HG02884 (cell line): ENCODE data around the gene GPN2.
"Not testable (repeated sequence)": the region's sequence is repeated elsewhere in the genome, so short reads cannot be mapped to it uniquely, and the experiment has no call there.

Experiments
- ATAC-seq: cut with Tn5 transposase; IDR thresholded peaks from one replicate; pipeline ENCODE4 v1.9.1; 2021; ENCODE audit warnings: mild to moderate bottlenecking, moderate library complexity; ENCODE audit not compliant: unreplicated experiment

Gene GPN2

DNA sequence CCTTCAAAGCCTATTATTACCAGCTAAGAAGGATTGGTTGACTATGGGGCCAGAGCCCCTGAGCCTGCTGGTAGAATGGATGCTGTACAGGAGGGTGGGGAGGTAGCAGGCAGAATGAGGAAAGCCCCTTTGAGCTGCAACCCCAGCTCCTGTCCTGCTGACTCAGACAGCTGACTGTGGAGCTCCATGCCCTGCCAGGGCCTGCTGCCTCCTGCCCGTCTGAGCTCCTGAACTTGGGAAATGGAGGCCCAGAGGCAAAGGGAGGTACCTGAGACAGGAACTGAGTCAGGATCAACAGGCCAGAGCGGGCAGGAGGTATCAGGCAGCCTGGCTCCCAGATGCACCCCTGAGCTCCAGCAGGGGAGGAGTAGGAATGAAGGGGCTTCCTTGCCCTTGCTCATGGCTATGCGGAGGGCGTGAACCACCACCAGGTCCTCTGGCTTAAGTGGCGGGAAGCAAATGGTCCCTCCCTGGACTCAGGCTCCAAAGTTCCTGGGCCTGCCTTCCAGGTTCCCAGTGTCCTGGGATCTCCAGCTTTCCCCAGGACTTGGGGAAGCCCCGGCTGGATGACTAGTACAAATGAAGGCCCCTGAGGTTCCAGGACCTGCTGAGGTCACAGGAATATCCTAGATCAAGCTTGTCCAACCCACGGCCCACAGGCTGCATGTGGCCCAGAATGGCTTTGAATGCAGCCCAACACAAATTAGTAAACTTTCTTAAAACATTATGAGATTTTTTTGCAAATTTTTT, 31.0 kb downstream of the GPN2 start:
- no peak for ATAC-seq

DNA sequence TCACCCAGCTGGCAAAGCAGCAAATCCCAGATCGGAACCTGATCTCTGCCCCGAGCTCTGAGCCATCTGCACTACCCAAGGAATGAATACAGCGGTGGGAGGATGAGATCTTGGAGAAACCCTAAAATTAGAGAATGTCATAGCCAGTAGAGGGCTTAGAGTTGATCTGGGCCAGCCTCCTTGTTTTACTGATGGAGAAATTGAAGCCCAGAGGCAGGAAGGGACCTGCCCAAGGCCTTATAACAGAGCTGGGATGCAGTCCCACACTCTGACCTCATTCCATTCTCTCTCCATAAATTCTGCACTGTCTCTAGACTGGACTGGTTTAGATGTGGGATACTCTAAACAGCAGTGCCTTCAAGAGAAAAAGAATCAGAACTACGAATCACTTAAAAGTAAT, 31.9 kb downstream of the GPN2 start:
- ATAC-seq: no peak

DNA sequence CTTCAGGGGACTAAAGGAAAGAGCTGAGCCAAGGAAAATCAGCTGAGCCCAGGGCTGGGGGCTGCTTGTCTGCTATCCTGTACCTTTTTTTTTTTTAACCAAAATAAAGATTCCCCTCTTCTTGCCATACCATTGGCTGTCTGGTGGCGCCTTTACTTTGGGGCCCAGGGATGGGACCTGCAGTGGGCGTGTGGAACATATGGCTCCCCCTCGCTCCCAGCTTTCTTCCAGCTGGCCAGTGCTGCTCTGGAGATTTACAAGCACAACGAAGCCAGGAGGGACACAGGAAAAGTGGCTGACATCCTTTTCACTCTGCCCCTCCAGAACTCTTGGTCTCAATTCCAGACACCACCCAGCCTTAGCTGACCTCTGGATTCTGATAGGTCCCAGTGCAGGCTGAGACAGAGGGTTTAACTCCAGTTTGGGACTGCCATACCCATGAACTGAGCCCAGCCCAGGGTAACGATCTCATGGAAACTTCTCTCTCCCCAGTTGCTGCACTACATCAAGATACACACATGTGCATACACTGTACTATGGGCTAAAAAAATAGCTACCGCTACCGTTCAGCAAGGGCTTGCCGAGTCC, 32.5 kb downstream of the GPN2 start:
- ATAC-seq: no peak

DNA sequence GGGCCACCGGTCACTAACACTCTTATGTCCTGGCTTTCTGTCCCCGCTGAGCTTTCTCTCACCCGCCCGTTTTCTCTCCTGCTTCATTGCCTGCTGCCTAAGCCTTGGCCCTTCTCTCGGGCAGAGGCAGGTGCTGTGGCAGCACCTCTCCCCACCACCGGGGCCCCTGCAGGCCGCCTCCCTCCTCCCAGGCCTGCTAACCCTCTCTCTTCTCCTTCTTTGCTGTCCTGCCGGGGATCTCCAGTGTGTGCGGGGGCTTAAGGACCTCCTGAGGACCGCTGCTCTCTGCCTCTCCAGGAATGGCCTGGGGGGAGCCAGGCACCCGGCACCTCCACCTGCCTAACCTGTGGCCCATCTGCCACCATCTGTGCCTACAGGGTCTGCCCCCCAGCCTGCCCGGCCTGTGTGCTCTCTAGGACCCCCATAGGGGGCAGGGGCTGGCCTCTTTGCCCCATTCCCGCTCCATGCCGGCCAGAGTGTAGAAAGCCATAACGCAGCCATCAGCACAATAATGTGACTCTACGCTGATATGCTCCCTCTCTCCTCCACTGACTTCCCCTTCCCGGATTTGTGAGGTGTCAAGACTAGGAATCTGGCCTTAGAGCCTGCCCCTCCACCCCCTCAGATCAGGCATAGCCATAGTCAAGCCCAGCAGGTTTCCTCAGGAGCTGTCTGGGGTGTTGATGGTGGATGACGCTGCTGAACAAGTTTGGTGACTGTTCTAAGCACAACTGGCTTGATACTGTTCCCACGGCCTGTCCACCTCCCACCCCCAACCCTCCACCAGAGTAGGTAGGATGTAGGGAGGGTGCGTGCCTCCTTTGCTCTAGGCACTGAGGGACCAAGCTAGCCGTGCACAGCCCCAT, 33.2 kb downstream of the GPN2 start:
- no peak for ATAC-seq

DNA sequence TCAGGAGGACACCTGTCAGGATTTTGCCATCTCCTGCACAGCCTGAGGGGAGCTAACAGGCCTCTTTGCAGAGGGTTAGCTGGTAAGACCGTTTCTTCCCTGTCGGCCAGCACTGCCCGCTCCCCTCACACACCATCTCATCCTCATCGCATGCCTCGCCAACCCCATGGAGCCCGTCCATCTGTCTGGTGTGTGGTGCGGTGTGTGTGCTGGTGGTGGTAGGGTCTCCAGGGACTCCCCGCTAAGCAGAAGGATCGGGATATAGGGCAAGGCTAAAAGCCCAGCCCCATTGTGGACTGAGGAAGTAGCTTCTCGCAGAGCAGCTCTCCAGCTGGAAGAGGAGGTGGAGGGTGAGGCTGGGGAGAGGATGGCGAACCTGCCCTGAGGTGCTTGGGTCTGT, 33.9 kb downstream of the GPN2 start:
- no peak for ATAC-seq

DNA sequence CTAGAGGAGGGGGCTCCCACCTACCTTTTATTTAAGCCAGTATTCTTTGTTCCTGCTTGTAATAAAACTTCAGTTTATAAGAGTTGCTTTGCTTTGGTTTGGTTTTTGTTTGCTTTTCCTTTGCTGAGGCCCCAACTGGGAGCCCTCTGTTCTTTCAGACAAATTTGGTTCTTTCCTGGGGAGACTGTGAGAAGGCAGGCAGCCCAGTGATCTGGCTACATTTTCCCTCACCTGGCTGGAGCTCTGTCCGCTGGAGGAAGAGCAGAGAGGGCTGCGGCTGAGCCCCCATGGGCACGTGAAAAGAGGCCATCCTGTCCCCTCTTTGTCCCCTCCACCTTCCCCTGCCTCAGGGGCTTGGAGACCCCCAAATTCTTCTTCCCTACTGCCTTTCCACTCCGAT, 34.4 kb downstream of the GPN2 start:
- no peak for ATAC-seq

GRCh38 chr1:26854906-26855305, 35.2 kb downstream of the GPN2 start:
- no peak for ATAC-seq

GRCh38 chr1:26853600-26853999, 36.5 kb downstream of the GPN2 start:
- no peak for ATAC-seq

- no peak for ATAC-seq
These were observed 36.9 kb downstream of the GPN2 start for GRCh38 chr1:26853156-26853555.

DNA sequence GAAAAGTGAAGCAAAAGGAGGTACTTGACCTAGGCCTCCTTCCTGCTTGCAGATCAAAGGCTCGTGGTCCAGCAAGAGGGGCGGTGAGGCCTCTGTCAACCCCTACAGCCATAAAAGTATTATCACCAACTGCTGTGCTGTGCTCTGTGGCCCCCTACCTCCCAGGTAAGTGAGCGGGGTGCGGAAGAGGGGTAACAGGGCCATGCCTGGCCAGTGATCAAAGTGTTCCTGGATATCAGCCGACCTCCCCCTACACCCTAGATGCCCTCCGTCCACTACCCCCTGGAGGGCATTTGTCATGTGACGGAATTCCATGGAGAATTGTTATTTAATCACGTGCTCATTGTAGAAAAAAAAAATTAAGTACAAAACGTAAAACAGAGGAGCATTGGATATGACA, 37.4 kb downstream of the GPN2 start:
- no peak for ATAC-seq

DNA sequence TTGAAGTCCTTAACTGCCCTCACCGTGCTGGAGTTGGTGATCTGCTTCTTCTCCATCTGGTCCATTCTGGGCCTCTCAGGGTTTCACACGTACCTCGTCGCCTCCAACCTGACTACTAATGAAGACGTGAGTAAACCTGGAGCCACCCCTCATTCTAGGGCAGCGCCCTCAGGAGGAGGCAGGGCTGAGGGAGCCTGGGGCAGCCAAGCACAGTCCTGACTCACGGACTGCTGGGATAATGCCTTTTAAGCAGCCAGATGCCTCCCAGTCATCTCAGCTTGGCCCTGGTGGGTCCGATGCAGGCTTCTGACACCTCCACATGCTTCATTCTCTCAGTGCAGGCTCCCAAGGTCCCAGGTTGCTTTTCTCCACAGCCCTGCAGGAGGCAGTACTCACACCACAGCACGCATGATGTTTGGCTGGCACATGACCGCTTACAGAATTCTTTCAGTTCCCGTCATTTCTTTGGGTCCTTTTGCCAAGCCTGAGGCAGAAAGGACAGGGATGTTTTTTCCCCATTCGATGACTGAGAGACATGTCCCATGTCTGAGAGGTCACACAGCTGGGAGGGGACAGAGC, 38.9 kb downstream of the GPN2 start:
- ATAC-seq: no peak

DNA sequence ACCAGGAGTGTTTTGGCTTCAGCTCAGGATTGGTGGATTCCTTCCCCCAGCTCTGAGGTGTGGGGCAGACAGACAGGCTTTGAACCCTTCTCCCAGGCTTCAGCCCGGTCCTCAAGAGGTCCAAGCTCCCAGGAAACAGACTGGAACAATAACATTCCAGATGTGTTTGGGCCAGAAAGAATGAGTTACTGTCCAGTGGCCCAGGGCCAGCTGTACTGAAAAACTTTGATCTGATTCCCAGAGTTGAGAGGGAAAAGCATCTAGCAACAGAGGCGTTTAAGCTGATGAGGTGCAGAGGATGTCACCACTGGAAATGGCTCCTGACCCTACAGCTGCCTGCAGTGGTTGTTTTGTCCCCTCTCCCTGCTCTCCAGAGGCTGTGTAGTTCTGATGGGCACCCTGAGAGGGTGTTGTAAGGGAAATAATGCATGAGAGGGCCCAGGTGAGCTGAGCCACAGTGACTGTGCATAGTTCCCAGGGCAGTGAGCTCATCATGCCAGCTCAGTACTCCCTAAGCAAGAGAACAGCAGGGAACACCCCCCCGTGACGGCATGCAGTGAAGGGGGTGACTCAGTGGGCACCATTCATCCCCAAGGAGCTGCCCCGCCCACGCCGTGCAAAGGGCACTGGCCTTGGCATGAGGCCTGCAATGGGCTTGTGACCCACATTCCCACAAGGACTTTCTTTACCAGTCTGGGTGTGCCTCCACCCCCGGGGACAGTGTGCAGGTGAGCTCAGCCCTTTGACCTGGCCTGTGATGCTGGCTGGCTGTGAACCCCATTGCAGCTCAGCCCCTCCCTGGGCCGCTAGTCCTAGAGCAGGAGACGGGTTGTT, 40.9 kb downstream of the GPN2 start:
- no peak for ATAC-seq

DNA sequence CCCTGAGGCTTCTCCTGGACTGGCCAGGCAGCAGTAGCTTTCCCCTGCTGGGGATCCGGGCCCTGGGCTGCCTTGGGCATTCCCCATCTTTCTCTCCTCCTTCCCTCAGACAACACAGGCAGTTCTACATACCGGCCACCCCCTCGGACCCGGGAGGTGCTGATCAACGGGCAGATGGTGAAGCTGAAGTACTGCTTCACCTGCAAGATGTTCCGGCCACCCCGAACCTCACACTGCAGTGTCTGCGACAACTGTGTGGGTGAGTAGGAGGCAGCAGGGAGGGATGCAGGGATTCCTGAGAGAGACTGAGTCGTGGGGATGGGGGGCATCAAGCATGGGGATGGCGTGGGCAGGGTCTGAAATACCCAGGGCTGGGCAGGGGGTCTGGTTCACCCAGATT, 41.6 kb downstream of the GPN2 start:
- no peak for ATAC-seq

GRCh38 chr1:26847826-26848225, 42.3 kb downstream of the GPN2 start:
- ATAC-seq: not testable (repeated sequence)

DNA sequence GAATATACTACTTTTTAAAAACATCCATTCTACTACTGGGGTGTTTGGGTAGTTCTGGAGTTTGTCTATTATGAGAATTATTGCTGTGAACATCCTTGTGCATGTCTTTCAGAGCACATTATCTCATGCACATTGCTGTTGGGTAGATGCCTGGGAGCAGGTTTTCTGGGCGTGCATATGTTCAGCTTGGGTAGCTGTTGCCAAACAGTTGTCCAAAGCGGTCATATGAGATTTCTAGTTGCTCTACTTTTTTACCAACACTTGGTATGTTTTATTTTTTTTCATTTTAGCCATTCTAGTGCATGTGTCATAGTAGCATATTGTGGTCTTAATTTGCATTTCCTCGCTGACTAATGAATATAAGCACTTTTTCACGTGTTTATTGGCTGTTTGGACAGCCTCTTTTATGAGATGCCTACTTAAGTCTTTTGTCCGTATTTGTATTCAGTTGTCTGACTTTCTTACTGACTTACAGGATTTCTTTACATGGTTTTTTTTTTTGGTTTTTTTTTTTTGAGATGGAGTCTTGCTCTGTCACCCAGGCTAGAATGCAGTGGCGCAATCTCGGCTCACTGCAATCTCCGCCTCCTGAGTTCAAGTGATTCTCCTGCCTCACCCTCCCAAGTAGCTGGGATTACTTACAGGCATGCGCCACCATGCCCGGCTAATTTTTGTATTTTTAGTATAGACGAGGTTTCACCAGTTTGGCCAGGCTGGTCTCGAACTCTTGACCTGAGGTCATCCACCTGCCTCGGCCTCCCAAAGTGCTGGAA, 45.5 kb downstream of the GPN2 start:
- ATAC-seq: no peak

DNA sequence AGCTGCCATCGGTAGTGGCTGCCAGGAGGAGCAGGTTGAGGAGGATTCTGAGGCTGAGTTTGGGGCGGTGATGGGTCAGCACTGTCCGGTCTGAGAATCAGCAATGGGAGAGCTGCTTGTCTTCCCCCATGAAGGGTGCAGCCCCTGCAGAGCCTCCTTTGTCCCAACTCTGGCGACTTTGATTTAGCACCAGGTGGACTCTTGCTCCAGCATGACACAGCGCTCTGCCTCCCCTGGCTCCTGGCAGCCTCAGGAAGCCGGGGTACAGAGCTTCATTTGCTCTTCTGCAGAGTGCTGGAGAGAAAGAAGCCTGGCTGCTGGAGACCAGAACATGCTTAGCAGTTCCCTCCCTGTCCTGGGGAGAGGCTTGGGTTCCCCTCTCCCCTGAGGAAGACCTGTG, 50.3 kb downstream of the GPN2 start:
- ATAC-seq: no peak

DNA sequence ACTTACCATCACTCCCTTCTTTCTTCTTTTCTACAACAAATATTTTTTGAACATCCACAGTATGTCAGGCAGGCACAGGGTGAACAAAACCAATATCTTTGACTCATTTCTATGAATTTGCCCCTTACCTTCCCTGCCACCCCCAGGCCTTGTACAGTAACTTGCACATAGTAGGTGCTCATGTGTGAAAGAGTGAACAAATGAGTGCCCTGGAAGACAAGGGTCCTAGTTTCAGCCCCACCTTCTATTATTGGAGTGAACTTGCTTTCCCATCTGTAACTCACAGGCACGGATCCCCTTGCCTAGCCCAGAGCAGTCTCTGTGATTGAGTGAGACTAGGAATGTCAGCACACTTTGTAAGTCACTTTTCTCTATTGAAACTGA, 50.8 kb downstream of the GPN2 start:
- peak; percentile 14 for ATAC-seq

GRCh38 chr1:26838474-26839338, 51.4 kb downstream of the GPN2 start:
- peak; percentile 82 for ATAC-seq

- not testable (repeated sequence) for ATAC-seq
These were observed 52.4 kb downstream of the GPN2 start for GRCh38 chr1:26837665-26838064.
